SU-DHL-6 (cell line): ENCODE data around the gene ZFAND2A.
A peak's percentile ranks its signal among the peaks of the same experiment; 100 is the strongest.
"Not testable (repeated sequence)": the region's sequence is repeated elsewhere in the genome, so short reads cannot be mapped to it uniquely, and the experiment has no call there.

Source experiments
- H2AFZ ChIP-seq: fragments of 200-600 bp; sonication (generic); 2 replicates; pipeline ENCODE4 v1.6.1; 2014; ENCODE audit warnings: low read depth, mild to moderate bottlenecking, moderate library complexity, mixed read lengths, antibody characterized with exemption, low read length; ENCODE audit not compliant: severe bottlenecking
- H3F3A ChIP-seq: fragments of 200-600 bp; shearing (Covaris generic); 2 replicates; pipeline ENCODE4 v1.6.0; 2016; ENCODE audit warnings: antibody characterized with exemption, mild to moderate bottlenecking; ENCODE audit not compliant: insufficient read depth
- H3K27ac ChIP-seq: fragments of 200-600 bp; sonication (generic); 2 replicates; pipeline ENCODE4 v1.5.1; 2016; ENCODE audit warnings: low read depth, mild to moderate bottlenecking, low read length, moderate library complexity, mixed read lengths
- H3K27me3 ChIP-seq: fragments of 200-600 bp; sonication (generic), shearing (Covaris generic); 2 replicates; pipeline ENCODE4 v1.6.0; 2014; ENCODE audit warnings: mild to moderate bottlenecking, low read length
- H3K36me3 ChIP-seq: fragments of 200-600 bp; sonication (generic); 2 replicates; pipeline ENCODE4 v1.6.1; 2014; ENCODE audit warnings: mild to moderate bottlenecking, low read length, mixed read lengths
- H3K4me2 ChIP-seq: fragments of 300-600, 200-600 bp; shearing (Covaris generic), sonication (generic); 2 replicates; pipeline ENCODE4 v1.6.0; 2014; ENCODE audit warnings: low read length, low read depth, mild to moderate bottlenecking; ENCODE audit not compliant: poor library complexity, severe bottlenecking
- H3K4me3 ChIP-seq: fragments of 200-600 bp; sonication (generic); 2 replicates; pipeline ENCODE4 v1.5.1; 2014; ENCODE audit warnings: antibody characterized with exemption, low read length, mild to moderate bottlenecking, mixed read lengths; ENCODE audit not compliant: insufficient read depth, poor library complexity, severe bottlenecking
- H3K79me2 ChIP-seq: fragments of 200-600 bp; sonication (generic); 2 replicates; pipeline ENCODE4 v1.6.1; 2014; ENCODE audit warnings: mild to moderate bottlenecking, low read length, moderate library complexity; ENCODE audit not compliant: insufficient read depth
- H3K9ac ChIP-seq: fragments of 200-600 bp; sonication (generic); 2 replicates; pipeline ENCODE4 v1.7.0; 2014; ENCODE audit warnings: mild to moderate bottlenecking, low read length
- H3K9me2 ChIP-seq: fragments of 200-600 bp; sonication (generic); replicated peaks from 2 replicates; pipeline ENCODE4 v1.6.1; 2014; ENCODE audit warnings: low read length; ENCODE audit not compliant: insufficient read depth
- H3K9me3 ChIP-seq: fragments of 200-600 bp; sonication (generic); 2 replicates; pipeline ENCODE4 v1.6.1; 2014; ENCODE audit warnings: low read length, mixed read lengths; ENCODE audit not compliant: insufficient read depth
- H4K20me1 ChIP-seq: fragments of 200-600 bp; sonication (generic); 2 replicates; pipeline ENCODE4 v1.6.1; 2014; ENCODE audit warnings: low read depth, mild to moderate bottlenecking, antibody characterized with exemption, low read length, moderate library complexity, mixed read lengths
- EZH2phosphoT487 ChIP-seq: fragments of 200-600 bp; sonication (generic), shearing (Covaris generic); conservative IDR thresholded peaks from 2 replicates; pipeline ENCODE4 v1.6.1; 2018; ENCODE audit warnings: mild to moderate bottlenecking, antibody characterized with exemption, low read length, moderate library complexity, mixed read lengths
- TF ChIP-seq, protein P1 (sequence below): fragments of 200-600 bp; sonication (generic); IDR thresholded peaks from one replicate; pipeline ENCODE4 v1.5.1; 2017; ENCODE audit warnings: antibody characterized with exemption, mild to moderate bottlenecking, low read length, moderate library complexity; ENCODE audit not compliant: insufficient read depth, poor library complexity, severe bottlenecking

Gene ZFAND2A

DNA sequence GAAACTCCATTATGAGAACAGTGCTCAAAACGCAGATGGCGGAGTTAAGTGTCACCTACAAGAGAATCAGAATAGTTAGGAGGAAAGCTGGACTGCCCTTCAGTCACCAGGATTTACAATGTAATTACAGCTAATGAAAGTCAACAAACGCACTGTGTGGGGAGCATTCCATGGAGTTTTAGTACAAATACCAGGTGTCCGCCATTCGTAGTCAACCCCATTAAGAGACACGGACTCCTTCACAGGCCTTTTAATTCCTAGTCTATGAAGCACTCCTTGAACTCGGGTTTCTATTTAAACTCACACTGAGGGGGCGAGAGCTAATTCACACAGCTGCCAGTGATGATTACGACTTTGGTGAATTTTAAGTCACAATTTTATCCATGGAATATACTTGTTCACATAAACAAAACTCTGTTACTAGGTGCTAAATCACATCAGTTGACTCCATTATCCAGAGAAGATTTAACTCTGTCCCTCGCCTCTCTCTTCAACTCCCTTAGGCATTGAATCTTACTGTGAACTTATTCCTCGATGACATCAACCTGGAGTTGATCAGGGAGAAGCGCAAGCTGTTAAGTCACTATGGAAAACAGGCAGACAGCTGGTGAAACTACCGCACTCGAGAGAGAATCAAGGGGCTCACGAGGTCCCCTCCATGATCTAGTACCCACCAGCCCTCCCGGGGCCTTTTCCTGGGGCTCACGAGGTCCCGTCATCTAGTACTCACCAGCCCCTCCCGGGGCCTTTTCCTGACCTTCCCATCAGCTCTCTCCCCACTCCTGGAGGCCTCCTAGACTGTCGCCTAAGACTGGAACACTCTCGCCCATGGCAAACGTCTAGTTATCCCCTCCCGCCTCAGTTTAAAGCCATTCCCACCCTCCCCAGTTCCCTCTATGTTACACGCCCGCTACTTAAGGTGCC is 1.5 kb downstream of the ZFAND2A start:
- Histone ChIP-seq H2AFZ (no peak overlapping the region), H3K36me3 (no peaks in the 10 kb centered on the region), H4K20me1 (no peaks in the 10 kb centered on the region), H3F3A (no peaks in the 10 kb centered on the region), H3K27ac (no peak overlapping the region), H3K4me2 (peak overlapping the region; percentile 73), H3K9me3 (no peaks in the 10 kb centered on the region), H3K4me3 (peak overlapping the region; percentile 54), H3K79me2 (peaks cover 29% of the 10 kb centered on the region), H3K9ac (peak overlapping the region; percentile 91), H3K27me3 (no peaks in the 10 kb centered on the region), H3K9me2 (no peaks in the 10 kb centered on the region)
- TF ChIP-seq, protein P1, sequence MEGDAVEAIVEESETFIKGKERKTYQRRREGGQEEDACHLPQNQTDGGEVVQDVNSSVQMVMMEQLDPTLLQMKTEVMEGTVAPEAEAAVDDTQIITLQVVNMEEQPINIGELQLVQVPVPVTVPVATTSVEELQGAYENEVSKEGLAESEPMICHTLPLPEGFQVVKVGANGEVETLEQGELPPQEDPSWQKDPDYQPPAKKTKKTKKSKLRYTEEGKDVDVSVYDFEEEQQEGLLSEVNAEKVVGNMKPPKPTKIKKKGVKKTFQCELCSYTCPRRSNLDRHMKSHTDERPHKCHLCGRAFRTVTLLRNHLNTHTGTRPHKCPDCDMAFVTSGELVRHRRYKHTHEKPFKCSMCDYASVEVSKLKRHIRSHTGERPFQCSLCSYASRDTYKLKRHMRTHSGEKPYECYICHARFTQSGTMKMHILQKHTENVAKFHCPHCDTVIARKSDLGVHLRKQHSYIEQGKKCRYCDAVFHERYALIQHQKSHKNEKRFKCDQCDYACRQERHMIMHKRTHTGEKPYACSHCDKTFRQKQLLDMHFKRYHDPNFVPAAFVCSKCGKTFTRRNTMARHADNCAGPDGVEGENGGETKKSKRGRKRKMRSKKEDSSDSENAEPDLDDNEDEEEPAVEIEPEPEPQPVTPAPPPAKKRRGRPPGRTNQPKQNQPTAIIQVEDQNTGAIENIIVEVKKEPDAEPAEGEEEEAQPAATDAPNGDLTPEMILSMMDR = no peak
- TF ChIP-seq EZH2phosphoT487 = no peak

DNA sequence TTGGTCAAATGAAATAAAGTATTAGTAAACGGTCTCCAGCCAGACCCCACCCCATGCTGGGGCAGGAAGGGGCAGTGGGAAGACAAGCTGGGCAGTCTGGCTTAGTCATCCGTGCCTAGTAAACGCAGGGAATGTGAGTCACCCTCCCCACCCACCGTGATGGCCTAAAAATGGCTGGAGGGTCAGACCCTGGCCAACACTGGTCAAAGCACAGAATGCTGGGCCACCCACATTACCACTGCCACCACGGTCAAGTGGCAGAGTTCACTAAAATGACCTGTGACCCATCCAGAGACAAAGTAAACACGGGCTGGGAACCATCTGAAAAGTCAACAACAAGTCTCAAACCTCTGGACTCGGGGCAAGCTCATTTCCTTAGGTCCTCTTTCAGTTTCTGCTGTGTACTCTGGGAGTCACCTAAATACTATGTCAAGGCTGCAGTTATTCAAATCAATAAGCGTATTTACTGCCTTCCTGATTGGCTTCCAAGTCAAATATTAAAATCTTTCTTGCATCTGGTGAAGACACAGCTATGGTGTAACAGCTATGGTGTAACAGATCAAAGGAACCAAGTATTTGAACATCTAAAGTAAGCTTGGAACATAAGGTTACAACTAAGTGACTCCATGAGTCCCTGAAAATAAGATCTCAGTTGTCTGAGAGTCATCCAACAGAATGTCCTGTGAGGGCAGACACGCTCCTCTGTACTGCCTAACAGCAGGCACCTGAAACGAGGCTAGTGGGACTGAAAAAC is 3.0 kb downstream of the ZFAND2A start:
- Histone ChIP-seq H4K20me1 (no peaks in the 10 kb centered on the region), H3K4me2 (no peak overlapping the region), H3F3A (no peaks in the 10 kb centered on the region), H3K4me3 (no peak overlapping the region), H3K9ac (no peak overlapping the region), H3K27ac (no peak overlapping the region), H3K27me3 (no peaks in the 10 kb centered on the region), H3K9me2 (no peaks in the 10 kb centered on the region), H3K79me2 (peaks cover 29% of the 10 kb centered on the region), H3K36me3 (no peaks in the 10 kb centered on the region), H3K9me3 (no peaks in the 10 kb centered on the region), H2AFZ (no peak overlapping the region)
- TF ChIP-seq EZH2phosphoT487 = no peak
- TF ChIP-seq, protein P1 = no peak

DNA sequence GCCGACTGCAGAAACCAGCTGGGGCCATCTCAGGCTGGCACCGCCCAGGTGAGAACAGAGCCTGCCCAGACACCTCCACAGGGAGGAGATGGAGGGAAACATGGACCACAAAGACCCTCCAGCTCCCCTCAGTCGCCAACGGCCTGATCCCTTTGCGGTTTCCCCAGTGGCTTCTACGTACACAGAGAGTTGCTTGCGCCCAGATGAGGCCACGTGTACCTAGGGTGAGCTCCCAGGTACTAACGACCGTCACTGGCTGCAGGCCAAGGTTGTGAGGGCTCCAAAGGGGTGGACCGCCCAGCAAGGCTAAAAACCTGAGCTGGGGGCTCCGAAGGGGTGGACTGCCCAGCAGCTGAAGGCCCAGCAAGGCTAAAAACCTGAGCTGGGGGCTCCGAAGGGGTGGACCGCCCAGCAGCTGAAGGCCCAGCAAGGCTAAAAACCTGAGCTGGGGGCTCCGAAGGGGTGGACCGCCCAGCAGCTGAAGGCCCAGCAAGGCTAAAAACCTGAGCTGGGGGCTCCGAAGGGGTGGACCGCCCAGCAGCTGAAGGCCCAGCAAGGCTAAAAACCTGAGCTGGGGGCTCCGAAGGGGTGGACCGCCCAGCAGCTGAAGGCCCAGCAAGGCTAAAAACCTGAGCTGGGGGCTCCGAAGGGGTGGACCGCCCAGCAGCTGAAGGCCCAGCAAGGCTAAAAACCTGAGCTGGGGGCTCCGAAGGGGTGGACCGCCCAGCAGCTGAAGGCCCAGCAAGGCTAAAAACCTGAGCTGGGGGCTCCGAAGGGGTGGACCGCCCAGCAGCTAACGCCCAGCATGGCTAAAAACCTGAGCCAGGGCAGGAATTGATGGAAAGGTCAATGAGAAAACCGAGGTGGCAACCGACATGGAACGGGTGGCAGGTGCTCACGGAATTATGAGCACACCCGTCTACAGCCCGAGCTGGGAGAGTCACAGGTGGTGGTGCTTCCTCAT is 3.9 kb downstream of the ZFAND2A start:
- not testable (repeated sequence) for H4K20me1 ChIP-seq, H3K4me3 ChIP-seq, H3K9ac ChIP-seq, H2AFZ ChIP-seq, H3K27ac ChIP-seq, H3K9me2 ChIP-seq, H3K4me2 ChIP-seq, H3K9me3 ChIP-seq, H3F3A ChIP-seq, H3K36me3 ChIP-seq, H3K27me3 ChIP-seq
- H3K79me2 ChIP-seq = peaks cover 29% of the 10 kb centered on the region
